Testis (tissue), 3 donors: ENCODE results near the gene PSMG1. TPM values are rescaled to one million over a fixed set of nuclear protein-coding genes. Genes with fewer than 3 reads are reported as not detected.
A peak's percentile ranks its signal among the peaks of the same experiment; 100 is the strongest.

Source experiments
- DNase-seq: peaks from one replicate; pipeline ENCODE4 v3.0.0-alpha.2; 2019
- H3K27ac ChIP-seq, 2 donors: fragments of 200-600 bp; sonication (generic); one replicate each; pipeline ENCODE4 v1.5.1; 2019
- H3K27me3 ChIP-seq: fragments of 200-600 bp; sonication (generic); one replicate; pipeline ENCODE4 v1.5.1; 2019
- H3K36me3 ChIP-seq: fragments of 200-600 bp; sonication (generic); one replicate; pipeline ENCODE4 v1.5.1; 2017; ENCODE audit warnings: low read depth; ENCODE audit errors: missing control alignments
- H3K4me1 ChIP-seq: fragments of 200-600 bp; sonication (generic); one replicate; pipeline ENCODE4 v1.5.1; 2019
- H3K4me3 ChIP-seq, 2 donors: fragments of 200-600 bp; sonication (generic); one replicate each; pipeline ENCODE4 v1.5.1; 2017 to 2019
- H3K9me3 ChIP-seq: fragments of 200-600 bp; sonication (generic); one replicate; pipeline ENCODE4 v1.5.1; 2017
- POLR2A ChIP-seq: fragments of 450-650 bp; IDR thresholded peaks from one replicate; pipeline ENCODE4 v1.6.1; 2017; ENCODE audit warnings: antibody characterized with exemption, mild to moderate bottlenecking, moderate library complexity
- WGBS, 2 donors: methylation state at CpG; one replicate each; pipeline ENCODE4 v1.1.5; 2018; 5-methylcytosine and 5-hydroxymethylcytosine counted together
- intact Hi-C: fragments of 100-400 bp; cut with DNase I; formaldehyde crosslinking; loops from one replicate; pipeline ENCODE4 v1.15.1; 2023; ENCODE audit warnings: low total_unique reads
- polyA plus RNA-seq: library from polyadenylated mRNA; stranded (reverse); fragments of 350-450 nt; fragmentation: Illumina TruSeq; extraction: RNeasy Lipid Tissue Mini Kit (QIAGEN cat#74804); gene quantifications from one replicate; pipeline ENCODE4 v1.2.3, GENCODE V29; 2014; ENCODE audit warnings: low read depth, low replicate concordance; ENCODE audit not compliant: insufficient read depth
- total RNA-seq, 2 donors: library from RNA; depleted of rRNA; stranded (reverse); fragments of >200 nt; gene quantifications; one replicate each; pipeline ENCODE4 v1.2.3, GENCODE V29; 2016
- TF ChIP-seq, protein P1 (sequence below), 3 experiments: fragments of 450-650 bp in 2 of 3; fragments of 200-600 bp in 1 of 3; sonication (generic) in 1 of 3; IDR thresholded peaks; one replicate each; pipeline ENCODE4 v1.5.1; 2016 to 2019; ENCODE audit warnings: antibody characterized with exemption in 3 of 3, mild to moderate bottlenecking in 2 of 3, moderate library complexity in 1 of 3

The PSMG1 gene
- total and polyA plus RNA-seq, 3 donors from 2014 or later, result 95.4 to 463 (median 113) TPM

DNA sequence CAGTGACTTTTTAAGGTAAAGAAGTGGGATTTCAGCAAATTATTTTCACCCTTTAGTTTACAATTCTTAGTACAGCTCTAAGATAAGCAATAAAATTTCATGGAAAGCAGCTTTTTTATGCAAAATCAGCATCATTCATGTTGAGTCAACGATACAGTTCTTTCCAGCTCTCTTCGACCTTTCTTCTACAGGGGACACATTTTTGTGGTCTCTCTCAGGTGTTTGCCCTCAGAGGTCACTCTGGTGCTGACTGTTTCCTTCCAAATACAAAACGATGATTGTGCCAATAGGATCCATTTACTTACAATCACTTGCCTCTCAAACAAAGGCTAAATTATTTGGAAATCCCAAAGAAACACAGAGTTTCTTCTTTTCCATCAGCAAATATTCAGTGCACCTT, 51.0 kb downstream of the PSMG1 start:
- WGBS, 2 donors, result 79 to 88% methylated on average over 3 of the region's 3 CpGs
- no peak for DNase-seq
- intact Hi-C loops, result no loop called here

DNA sequence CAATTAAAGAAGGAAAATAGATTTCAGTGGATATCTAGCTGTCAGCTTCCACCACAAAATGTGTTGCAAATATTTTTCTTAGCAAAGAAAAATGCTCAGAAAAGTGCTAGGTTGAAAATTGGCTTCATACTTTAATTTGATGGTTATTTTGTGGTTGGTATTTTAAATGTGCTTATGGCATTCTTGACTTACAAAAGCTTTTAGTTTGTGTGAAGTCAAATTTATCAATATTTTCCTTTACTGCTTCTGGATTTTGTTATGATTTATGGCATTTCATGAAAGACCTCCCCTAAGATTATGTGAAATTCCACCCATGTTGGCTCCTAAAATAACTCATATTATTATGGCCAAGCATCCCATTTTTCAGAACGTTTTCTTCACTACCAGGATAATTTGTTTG, 51.5 kb downstream of the PSMG1 start:
- no peak for DNase-seq
- intact Hi-C loops, result no loop called here
- H3K4me3 ChIP-seq, result no peak overlapping the region
- no peaks in the 10 kb centered on the region for H3K36me3 ChIP-seq
- H3K4me1 ChIP-seq, result peaks cover 3% of the 10 kb centered on the region
- H3K27me3 ChIP-seq, result no peaks in the 10 kb centered on the region
- TF ChIP-seq POLR2A, result no peak
- TF ChIP-seq, protein P1, sequence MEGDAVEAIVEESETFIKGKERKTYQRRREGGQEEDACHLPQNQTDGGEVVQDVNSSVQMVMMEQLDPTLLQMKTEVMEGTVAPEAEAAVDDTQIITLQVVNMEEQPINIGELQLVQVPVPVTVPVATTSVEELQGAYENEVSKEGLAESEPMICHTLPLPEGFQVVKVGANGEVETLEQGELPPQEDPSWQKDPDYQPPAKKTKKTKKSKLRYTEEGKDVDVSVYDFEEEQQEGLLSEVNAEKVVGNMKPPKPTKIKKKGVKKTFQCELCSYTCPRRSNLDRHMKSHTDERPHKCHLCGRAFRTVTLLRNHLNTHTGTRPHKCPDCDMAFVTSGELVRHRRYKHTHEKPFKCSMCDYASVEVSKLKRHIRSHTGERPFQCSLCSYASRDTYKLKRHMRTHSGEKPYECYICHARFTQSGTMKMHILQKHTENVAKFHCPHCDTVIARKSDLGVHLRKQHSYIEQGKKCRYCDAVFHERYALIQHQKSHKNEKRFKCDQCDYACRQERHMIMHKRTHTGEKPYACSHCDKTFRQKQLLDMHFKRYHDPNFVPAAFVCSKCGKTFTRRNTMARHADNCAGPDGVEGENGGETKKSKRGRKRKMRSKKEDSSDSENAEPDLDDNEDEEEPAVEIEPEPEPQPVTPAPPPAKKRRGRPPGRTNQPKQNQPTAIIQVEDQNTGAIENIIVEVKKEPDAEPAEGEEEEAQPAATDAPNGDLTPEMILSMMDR (IDR thresholded peaks at IDR 0.05), result no peak
- no peaks in the 10 kb centered on the region for H3K9me3 ChIP-seq
- 56 to 71% methylated on average over 1 of the region's 1 CpG for WGBS, 2 donors
- no peak overlapping the region for H3K27ac ChIP-seq

More for the DNA sequence above, 51.0 kb downstream of the PSMG1 start:
- Histone ChIP-seq H3K4me1 (peaks cover 8% of the 10 kb centered on the region), H3K27ac (no peak overlapping the region), H3K27me3 (no peaks in the 10 kb centered on the region), H3K36me3 (no peaks in the 10 kb centered on the region), H3K4me3 (no peak overlapping the region), H3K9me3 (no peaks in the 10 kb centered on the region)
- no peak for TF ChIP-seq POLR2A
- TF ChIP-seq, protein P1 (IDR thresholded peaks at IDR 0.05), result no peak

DNA sequence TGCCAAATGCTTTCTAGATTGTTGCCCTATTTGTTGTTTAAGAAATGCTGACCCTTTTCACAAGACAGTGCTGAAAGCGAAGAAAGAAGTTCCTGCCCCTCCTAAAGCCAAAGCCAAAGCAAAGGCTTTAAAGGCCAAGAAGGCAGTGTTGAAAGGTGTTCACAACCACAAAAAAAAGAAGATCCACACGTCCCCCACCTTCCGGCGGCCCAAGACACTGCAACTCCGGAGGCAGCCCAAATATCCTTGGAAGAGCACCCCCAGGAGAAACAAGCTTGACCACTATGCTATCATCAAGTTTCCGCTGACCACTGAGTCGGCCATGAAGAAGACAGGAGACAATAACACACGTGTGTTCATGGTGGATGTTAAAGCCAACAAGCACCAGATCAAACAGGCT, 55.7 kb downstream of the PSMG1 start:
- intact Hi-C loops, result no loop called here
- H3K27me3 ChIP-seq, result no peaks in the 10 kb centered on the region

DNA sequence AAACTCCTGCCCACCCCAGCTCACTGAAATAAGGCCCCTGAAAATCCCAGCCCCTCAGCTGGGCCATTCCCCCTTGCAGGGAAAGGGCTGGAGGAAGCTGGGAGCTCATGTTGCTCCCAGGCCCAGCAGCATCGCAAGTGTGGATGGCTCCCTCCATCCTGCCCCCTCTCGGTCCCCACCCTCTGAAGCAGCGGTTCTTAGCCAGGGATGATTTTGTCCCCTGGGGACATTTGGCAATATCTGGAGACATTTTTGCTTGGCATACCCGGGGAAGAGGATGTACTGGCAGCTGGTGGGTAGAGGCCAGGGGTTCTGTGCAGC, 56.8 kb downstream of the PSMG1 start:
- H3K27ac ChIP-seq, result no peak overlapping the region
- no peak overlapping the region for H3K4me3 ChIP-seq
- H3K36me3 ChIP-seq, result no peaks in the 10 kb centered on the region
- no peaks in the 10 kb centered on the region for H3K4me1 ChIP-seq
- H3K9me3 ChIP-seq, result no peaks in the 10 kb centered on the region
- 50 to 72% methylated on average over 4 of the region's 4 CpGs for WGBS, 2 donors
- intact Hi-C loops, result no loop called here
- no peaks in the 10 kb centered on the region for H3K27me3 ChIP-seq
- no peak for DNase-seq
- TF ChIP-seq POLR2A, result no peak
- TF ChIP-seq, protein P1 (IDR thresholded peaks at IDR 0.05), result no peak

More for the DNA sequence above, 55.7 kb downstream of the PSMG1 start:
- no peak for DNase-seq
- no peaks in the 10 kb centered on the region for H3K4me1 ChIP-seq
- TF ChIP-seq, protein P1 (IDR thresholded peaks at IDR 0.05), result no peak
- no peak for TF ChIP-seq POLR2A
- no peaks in the 10 kb centered on the region for H3K36me3 ChIP-seq
- no peaks in the 10 kb centered on the region for H3K9me3 ChIP-seq
- H3K4me3 ChIP-seq, result no peak overlapping the region
- WGBS, 2 donors, result 78 to 81% methylated on average over 8 of the region's 8 CpGs
- no peak overlapping the region for H3K27ac ChIP-seq

DNA sequence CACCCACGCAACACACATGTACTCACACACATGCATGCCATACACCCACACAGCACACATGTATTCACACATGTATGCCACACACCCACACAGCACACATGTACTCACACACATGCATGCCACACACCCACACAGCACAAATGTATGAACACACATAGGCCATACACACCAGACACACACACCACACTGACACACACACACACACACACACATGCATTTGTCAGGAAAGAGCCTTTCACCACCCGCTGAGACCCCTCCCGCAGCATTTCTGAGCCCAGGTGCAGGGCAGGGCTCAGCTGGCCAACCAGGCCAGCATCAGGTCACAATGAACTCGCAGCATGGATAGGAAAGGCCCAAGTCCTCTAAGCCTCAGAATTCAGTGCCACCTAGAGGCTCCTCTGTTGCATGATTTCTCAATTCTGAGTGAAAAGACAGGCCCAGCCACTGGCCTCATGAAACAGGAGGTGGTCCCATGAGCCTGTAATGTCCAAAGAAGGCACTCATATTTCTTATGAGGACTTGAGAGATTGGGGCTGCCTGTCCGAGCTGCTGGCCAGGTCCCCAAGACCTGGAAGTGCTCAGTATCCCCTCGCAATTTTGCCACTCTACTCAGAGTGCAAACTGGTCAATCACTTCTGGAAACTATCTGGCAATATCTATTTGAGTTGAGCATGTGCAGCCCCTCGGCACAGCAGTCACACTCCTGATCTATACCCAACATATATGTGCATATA, 57.3 kb downstream of the PSMG1 start:
- H3K9me3 ChIP-seq, result no peaks in the 10 kb centered on the region
- TF ChIP-seq, protein P1 (IDR thresholded peaks at IDR 0.05), result peak in 2 of 3 experiments; percentile 42 to 43
- TF ChIP-seq POLR2A, result no peak

More for the DNA sequence above, 57.3 kb downstream of the PSMG1 start:
- H3K36me3 ChIP-seq, result no peaks in the 10 kb centered on the region
- H3K27me3 ChIP-seq, result no peaks in the 10 kb centered on the region
- H3K27ac ChIP-seq, result no peak overlapping the region
- H3K4me1 ChIP-seq, result no peaks in the 10 kb centered on the region
- 48 to 50% methylated on average over 6 to 7 of the region's 7 CpGs for WGBS, 2 donors
- no peak overlapping the region for H3K4me3 ChIP-seq
- peak; percentile 54 for DNase-seq
- intact Hi-C loops, result no loop called here
